GM15510 (cell line): ENCODE results near the gene SULF2.

Source experiments
- POLR2A ChIP-seq: IDR thresholded peaks from 3 replicates; pipeline ENCODE4 v1.6.1; 2011; ENCODE audit warnings: borderline replicate concordance; ENCODE audit not compliant: insufficient read length; ENCODE audit errors: extremely low read depth

SULF2 gene

GRCh38 chr20:47718398-47718797 is 66.9 kb downstream of the SULF2 start:
- no peak for TF ChIP-seq POLR2A

DNA sequence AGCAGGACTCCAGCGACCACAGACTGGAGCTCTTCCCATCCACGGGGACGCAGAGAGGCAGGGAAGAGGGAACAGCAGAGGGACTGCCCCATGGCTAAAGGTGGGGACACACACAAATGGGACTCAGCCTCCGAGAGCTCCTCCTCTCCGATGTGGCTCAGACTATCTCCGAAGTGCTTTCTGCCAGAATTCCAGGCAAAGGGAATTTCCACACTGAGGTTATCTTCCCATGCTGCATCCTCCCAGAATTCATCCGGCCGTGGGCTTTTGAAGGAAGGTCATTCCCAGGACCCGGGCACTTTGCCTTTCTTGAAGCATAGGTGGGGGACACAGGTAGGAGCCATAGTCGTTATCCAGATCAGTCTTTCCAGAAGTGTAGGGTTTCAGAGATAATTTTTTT is 67.9 kb downstream of the SULF2 start:
- no peak for TF ChIP-seq POLR2A

- TF ChIP-seq POLR2A, result no peak
Observed at GRCh38 chr20:47713878-47714450, 71.3 kb downstream of the SULF2 start.

- no peak for TF ChIP-seq POLR2A
Observed at GRCh38 chr20:47713163-47713562, 72.1 kb downstream of the SULF2 start.

DNA sequence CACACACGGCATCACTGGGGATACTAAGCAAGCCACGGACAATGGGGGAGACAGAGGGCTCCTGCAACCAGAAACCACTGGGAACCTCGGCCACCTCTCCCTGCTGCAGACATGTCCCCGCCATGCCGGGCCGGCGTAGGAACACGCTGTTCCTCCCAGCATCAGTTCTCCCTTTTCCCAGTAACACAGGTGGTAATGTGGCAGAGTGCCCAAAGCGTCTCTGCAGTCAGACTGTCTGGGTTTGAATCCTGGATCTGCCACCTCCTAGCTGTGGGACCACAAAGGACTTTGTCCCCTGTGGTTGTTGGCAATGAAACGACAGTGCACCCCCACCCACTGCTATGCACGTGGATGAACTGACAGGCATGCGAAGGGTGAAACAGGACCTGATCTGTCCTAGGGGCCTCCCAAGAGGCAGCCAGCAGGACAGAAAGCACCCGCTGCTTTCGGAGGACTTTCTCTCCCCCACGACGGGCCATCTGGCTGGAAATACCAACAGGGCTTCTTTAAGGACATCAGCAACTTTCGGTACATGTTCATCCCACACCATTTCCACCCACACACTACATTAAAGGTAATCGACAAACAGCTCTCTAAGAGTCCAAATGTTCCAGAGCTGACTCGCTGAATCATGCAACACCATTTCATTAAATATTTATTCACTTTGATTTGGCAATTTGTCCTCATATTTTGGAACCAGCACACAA is 74.1 kb downstream of the SULF2 start:
- TF ChIP-seq POLR2A, result no peak

DNA sequence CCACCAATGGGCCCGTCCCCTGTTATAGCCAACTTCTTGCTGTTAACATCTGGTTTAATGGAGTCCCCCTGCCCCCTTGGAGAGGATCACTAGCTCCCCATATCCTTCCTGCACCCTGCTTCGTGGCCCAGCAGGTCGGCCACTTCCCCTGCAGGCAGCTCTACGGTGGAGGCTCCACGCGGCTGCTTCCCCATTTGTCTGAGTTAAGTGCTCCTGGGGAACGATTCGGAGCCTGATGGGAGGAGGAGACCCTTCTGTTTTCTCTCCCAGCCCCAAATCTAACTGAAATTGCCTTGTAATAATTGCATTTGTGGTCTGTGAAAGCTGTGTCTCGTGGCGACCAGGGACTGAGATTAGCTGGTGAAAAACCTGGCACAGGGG is 74.6 kb downstream of the SULF2 start:
- no peak for TF ChIP-seq POLR2A

- TF ChIP-seq POLR2A, result no peak
Observed at GRCh38 chr20:47708953-47709833, 76.1 kb downstream of the SULF2 start.

- no peak for TF ChIP-seq POLR2A
Observed at GRCh38 chr20:47708140-47708807, 77.0 kb downstream of the SULF2 start.

- no peak for TF ChIP-seq POLR2A
Observed at GRCh38 chr20:47706345-47706744, 78.9 kb downstream of the SULF2 start.

DNA sequence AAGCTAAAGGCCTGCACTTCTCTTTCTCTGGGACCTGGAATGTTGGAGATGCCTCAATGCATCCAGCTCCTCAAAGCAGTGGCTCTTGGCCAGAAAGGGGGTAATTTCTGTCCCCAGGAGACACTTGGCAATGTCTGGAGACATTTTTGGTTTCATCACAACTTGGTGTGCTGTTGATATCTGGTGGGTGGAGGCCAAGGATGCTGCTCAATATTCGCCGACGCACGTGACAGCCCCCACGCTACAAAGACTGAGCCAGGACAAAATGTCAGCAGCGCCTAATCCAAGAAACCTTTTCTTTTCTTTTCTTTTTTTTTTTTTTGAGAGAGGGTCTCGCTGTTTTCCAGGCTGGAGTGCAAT is 79.8 kb downstream of the SULF2 start:
- TF ChIP-seq POLR2A, result no peak

DNA sequence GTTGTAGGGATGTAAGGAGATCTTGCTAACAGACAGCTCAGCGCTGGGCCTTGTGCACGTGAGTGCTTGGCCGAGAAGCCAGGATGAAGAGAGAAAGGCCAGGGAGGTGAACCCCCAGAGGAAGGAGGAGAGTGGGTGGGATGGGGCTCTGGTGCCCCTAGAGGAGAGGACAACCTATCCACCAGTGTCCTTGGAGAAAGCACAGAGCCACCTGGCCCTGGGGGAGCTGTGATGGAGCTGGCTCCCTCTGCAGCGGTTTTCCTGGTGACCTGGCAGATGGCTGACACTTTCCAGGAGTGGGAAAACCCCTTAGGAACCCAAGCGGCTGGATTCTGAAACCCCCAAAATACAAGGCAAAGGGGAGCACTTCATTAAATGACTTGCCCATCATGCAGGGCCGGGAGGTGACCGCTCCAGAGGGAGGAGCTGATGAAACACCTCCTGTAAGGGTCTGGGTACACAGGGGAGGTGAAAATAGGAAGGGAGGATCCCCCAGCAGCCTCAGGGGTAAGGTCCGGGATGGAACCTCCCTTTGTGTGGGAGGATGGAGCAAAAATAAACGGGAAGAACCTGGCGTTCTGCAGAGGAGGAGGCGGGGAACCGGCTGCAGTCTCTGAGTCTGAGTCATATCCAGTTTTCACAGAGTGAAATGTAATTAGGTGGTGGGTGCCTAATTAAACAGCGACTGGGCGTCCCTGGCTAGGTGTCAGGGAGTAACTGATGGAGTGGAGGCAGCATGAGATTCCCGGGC is 80.4 kb downstream of the SULF2 start:
- TF ChIP-seq POLR2A, result no peak

GRCh38 chr20:47703748-47704147 is 81.5 kb downstream of the SULF2 start:
- no peak for TF ChIP-seq POLR2A

DNA sequence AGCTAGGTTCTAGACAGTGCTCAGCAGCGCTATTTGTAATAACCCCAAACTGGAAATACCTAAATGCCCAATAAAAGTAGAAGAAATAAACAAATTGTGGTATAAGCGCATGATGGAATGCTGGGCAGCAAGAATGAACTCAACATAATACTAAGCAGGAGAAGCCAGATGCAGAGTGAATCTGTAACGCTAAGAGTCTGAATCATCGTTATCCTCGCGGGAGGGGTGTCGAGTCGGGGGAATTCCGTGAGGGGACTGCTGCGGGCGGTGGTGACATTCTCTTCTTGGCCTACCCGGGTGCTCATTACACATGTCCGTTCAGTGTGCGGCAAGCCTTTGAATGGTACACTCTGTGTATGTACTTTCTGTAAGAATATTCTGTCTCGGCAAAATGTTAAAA is 83.7 kb downstream of the SULF2 start:
- no peak for TF ChIP-seq POLR2A

GRCh38 chr20:47700327-47700726 is 85.0 kb downstream of the SULF2 start:
- no peak for TF ChIP-seq POLR2A
